Activated CD8-positive, alpha-beta memory T cell treated with anti-CD3 and anti-CD28 coated beads for 4 hours (primary cell): Measurements from ENCODE around the gene RPL6.
A peak's percentile ranks its signal among the peaks of the same experiment; 100 is the strongest.
"Not testable (repeated sequence)": the region's sequence is repeated elsewhere in the genome, so short reads cannot be mapped to it uniquely, and the experiment has no call there.

ENCODE experiments used
- DNase-seq, 2 donors: peaks; one replicate each; pipeline ENCODE4 v3.0.0-alpha.2; 2020; ENCODE audit warnings: low read depth in 2 of 2

The RPL6 gene

GRCh38 chr12:112419297-112420133, 10.1 kb upstream of the RPL6 start:
- DNase-seq = peak in 1 of 2 donors; percentile 2

DNA sequence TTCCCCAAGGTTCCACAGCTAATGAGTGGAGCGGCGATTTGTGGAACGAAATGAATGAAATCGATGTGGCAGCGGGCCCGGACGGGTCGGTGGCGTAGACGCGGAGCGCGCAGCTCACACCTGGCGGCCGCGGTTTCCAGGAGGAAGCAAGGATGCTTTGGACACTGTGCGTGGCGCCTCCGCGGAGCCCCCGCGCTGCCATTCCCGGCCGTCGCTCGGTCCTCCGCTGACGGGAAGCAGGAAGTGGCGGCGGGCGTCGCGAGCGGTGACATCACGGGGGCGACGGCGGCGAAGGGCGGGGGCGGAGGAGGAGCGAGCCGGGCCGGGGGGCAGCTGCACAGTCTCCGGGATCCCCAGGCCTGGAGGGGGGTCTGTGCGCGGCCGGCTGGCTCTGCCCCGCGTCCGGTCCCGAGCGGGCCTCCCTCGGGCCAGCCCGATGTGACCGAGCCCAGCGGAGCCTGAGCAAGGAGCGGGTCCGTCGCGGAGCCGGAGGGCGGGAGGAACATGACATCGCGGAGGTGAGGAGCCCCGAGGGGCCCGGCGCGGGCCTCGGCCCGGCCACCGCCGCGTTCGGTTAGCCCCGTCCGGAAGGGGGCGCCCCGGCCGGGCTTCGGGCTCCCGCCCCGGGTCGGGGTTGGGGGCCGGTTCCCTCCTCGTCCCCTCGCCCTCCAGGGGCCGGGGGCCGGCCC, 9.3 kb upstream of the RPL6 start, which contains the start of gene PTPN11:
Gene PTPN11, plus strand, starts transcription at position 340 of the 689 bp plus-strand sequence. Its CDS starts 165 bp downstream, at position 505.
- peak; percentile 83 to 85 for DNase-seq

- no peak for DNase-seq
Observed at GRCh38 chr12:112418273-112418607, 8.8 kb upstream of the RPL6 start.

- DNase-seq = not testable (repeated sequence)
Observed at GRCh38 chr12:112415457-112415856, 6.1 kb upstream of the RPL6 start.

DNA sequence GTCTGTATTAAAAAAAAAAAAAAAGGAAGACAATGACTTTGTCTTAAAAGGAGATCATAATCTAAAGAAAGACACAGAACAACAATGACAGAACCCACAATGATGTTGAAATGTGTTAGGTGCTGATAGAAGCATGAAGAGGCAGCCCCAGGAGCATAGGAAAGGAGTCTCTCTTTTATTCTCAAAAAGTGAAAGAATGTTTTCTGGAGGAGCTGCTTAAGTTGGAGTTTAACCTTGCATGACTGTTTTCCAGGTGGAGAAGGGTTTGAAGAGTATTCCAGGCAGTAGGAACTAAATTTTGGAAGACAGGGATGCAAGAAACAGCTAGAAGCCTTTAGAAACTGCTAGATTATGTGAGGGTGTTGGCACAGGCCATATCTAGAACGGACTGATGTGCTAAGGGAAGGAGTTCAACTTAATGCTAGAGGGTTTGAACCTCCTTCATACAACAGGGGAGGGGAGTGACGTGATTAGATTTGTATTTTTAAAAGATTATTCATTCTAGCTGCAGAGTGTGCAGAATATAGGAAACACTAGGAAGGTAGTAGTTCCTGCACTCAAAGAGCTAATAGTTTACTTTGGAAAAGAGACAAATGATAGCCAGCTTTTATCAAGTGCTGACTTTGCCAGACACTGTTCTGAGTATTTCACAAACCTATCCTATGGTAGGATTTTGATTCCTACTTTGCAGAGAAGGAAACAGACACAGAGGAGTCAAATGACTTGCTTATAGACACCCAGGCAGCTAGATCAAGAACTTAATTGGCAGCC, 4.6 kb upstream of the RPL6 start:
- DNase-seq = no peak

DNA sequence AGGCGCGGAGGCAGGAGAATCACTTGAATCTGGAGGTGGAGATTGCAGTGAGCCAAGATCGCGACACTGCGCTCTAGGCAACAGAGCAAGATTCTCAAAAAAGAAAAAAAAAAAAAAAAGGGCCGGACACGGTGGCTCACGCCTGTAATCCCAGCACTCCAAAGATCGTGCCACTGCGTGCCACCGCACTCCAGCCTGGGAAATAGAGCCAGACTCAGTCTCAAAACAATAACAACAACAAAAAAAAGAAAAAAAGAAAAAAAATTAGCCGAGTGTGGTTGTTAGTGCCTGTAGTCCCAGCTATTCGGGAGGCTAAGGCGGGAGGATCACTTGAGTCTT, 470 bp upstream of the RPL6 start:
- no peak for DNase-seq

- DNase-seq = peak in 1 of 2 donors; percentile 7
Observed at GRCh38 chr12:112408621-112409020, 784 bp downstream of the RPL6 start.

DNA sequence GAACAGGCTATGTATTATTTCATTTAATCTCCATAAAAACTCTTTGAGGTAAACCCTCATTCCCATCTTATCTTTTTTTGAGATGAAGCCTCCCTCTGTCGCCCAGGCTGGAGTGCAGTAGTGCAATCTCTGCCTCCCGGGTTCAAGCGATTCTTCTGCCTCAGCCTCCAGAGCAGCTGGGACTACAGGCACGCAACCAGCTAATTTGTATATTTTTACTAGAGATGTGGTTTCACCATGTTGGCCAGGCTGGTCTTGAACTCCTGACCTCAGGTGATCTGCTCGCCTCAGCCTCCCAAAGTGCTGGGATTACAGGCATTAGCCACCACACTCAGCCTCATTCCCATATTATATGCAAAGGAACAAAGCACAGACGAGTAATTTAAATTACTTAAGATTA, 1.7 kb downstream of the RPL6 start:
- not testable (repeated sequence) for DNase-seq

DNA sequence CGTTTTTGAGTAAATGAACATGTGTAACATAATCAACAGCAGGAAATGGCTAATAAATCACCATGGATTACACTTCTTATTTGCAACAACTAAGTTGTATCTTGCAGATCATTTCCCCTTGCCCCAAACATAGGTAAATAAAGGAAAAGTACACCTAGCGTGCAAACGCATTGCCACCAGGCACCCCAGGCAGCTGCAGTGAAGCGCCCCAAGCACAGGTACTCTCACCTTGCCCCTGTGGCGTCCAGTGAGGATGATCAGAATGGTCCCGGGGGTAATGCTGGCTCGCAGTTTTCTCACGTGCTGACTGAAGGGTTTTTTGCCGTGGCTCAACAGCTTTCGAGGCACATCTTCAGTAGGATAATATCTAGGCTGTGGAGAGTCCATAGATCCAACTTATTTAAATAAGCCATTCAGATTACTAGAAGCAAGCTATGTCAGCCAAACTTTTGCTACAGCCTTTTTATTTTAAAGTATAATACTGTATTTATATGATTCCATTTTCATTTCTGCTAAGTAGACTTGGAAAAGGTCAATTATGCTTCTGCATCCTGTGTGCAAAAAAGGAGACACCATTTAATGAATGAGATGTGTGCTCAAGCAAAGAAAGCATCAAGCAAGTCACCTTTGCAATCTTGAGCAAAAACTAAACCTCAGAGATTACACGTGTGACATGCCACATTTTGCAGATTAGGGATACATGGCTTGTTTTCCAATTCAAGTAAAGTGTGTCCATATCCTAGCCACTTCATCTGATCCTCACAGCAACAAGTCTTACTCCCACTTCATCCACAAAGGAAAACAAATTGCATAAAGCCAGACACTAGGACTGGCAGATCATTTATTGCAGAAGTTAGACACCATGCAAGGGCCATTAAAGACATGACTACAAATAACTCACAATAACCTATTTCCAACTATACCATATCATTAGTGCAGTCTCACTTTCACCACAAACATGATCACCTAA, 2.6 kb downstream of the RPL6 start:
- no peak for DNase-seq

DNA sequence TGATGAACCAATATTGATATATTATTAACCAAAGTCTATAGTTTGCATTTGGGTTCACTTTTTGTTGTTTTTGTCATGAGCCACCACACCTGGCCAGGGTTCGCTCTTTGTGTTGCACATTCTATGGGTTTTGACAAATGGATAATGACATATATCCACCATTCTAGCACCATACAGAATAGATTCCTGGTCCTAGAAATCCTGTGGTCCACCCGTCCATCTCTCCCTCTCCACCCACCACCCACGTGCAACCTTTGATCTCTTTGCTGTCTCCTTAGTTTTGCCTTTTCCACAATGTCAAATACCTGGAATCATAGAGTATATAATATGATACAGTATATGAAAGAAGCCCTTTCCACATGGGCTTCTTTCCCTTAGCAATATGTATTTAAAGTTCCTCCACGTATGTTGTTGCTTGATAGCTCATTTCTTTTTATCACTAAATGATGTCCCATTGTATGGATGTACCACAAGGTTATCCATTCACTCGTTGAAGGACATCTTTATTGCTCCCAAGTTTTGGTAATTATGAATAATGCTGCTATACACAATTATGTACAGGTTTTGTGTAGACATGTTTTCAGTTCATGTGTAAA, 7.4 kb downstream of the RPL6 start:
- DNase-seq = no peak

- DNase-seq = no peak
Observed at GRCh38 chr12:112401054-112401453, 8.4 kb downstream of the RPL6 start.

GRCh38 chr12:112393328-112393727, 16.1 kb downstream of the RPL6 start:
- DNase-seq = no peak

- not testable (repeated sequence) for DNase-seq
Observed at GRCh38 chr12:112389922-112390654, 19.3 kb downstream of the RPL6 start.

DNA sequence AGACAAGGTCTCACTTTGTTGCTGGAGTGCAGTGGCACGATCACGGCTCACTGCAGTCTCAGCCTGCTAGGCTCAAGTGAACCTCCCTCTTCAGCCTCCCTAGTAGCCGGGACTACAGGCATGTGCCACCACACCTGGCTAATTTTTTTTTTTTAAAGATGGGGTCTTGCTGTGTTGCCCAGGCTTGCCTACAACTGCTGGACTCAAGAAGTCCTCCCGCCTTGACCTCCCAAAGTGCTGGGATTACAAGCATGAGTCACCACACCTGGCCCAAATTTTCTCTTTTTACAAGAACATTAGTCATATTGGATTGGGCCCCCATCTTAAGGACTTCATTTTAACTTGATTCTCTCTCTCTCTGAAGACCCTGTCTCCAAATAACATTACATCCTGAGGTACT, 20.2 kb downstream of the RPL6 start:
- DNase-seq = no peak

- DNase-seq = no peak
Observed at GRCh38 chr12:112386726-112387125, 22.7 kb downstream of the RPL6 start.

GRCh38 chr12:112382866-112383265, 26.5 kb downstream of the RPL6 start:
- DNase-seq = no peak

DNA sequence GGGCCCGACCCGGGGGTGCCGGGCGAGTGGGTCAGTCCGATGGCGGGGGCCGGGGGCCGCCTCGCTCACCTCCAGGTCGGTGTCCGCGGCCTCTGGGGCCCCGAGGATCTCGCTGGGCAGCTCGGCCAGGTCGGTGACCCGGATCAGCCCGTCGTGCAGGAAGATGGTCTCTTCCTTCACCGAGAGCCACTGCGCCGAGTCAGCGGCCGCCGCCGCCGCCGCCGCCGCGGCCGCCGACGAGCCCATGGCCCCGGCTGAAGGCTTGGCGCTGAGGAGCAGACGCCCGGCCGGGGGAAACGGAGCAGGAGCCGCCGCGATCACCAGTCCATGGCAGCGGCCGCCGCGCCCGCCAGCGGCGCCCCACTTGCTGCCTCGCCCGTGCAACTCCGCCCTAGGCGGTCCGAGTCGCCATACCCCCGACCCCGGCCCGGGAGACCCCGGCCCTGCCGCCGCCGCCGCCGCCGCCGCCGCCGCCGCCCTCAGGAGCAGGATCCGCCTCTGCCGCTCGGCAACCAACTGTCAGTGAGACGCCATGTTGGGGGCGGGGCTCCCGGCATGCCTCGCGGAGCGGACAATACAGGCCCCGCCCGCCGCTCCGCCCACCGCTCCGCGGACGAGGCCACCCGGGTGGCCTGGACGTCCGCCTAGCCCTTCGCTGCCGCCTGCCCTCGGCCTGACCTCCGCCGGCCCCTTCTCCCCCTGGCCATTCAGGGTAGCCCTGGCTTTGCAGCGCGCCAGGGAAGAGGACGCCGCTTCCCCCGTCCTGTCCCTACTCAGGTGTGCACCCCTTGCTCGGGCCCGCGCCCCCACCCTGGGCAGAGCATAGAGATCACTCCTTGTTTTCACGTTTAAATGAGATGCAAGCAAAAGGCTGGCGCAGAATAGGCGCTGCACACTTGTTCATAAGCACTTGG, 27.3 kb downstream of the RPL6 start, which contains the start of gene HECTD4:
Gene HECTD4, minus strand, starts transcription at position 549 of the 914 bp plus-strand sequence. Its CDS starts 303 bp downstream, at position 246.
- peak; percentile 83 to 85 for DNase-seq

DNA sequence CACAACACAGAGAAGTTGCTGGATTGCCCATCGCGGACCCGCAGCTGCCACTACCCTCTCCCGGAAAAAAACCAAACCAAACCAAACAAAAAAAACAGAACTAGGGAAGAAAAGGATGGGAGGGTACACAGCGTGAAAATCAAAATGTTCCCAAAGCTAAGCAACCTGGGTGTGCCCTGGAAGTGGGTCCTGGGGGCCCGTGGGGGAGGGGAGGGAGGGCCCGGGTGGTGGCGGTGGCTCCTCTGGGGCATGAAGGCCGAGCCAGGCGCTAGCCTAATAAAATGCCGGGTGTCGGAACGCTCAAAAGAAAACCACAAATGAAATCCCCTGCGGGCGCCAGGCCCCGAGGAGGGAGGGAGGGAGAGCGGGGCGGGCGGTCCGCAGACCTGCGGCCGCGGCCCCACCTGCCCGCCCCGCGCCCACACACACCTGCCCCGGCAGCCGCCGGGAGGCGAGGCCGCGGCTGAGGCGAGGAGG, 28.0 kb downstream of the RPL6 start:
- no peak for DNase-seq
